ENCODE measurements around the gene TGFBR3L. TPM values are rescaled to one million over a fixed set of nuclear protein-coding genes. Genes with fewer than 3 reads are reported as not detected.

TGFBR3L gene
- polyA plus RNA-seq, 1 donor (not counting 4 experiments of a cell fraction or from before 2014, with no cell fraction given) = 0.28 TPM

- Histone ChIP-seq H3K79me2 (ENCODE audit: control insufficient read depth, insufficient read depth, low read length) (no peaks in the 10 kb centered on the region), H2AFZ (ENCODE audit: control insufficient read depth, low read length) (no peak overlapping the region), H3K9ac (ENCODE audit: control insufficient read depth, extremely low read depth, insufficient read depth, low read length) (no peak overlapping the region), H3K36me3 (ENCODE audit: control insufficient read depth in 2 of 2, extremely low read depth in 1 of 2, insufficient read depth in 2 of 2, low read length in 2 of 2) (peaks cover 4 to 5% of the 10 kb centered on the region in 2 experiments), H3K4me3 (ENCODE audit: control insufficient read depth in 2 of 3, extremely low read depth in 1 of 3, insufficient read depth in 2 of 3, low read depth in 1 of 3, low read length in 3 of 3) (no peak overlapping the region), H4K20me1 (ENCODE audit: control insufficient read depth, extremely low read depth, insufficient read depth, low read length) (no peaks in the 10 kb centered on the region), H3K27me3 (ENCODE audit: control insufficient read depth, extremely low read depth, insufficient read depth, low read length) (peaks cover 9% of the 10 kb centered on the region), H3K4me2 (ENCODE audit: control insufficient read depth, extremely low read depth, insufficient read depth, low read depth, low read length) (no peak overlapping the region), H3K9me1 (ENCODE audit: control insufficient read depth, extremely low read depth, insufficient read depth, low read length) (no peaks in the 10 kb centered on the region), H3K9me3 (ENCODE audit: control insufficient read depth, low read depth, low read length) (no peaks in the 10 kb centered on the region), H3K27ac (ENCODE audit: control insufficient read depth, insufficient read depth, low read length) (no peak overlapping the region), H3K4me1 (ENCODE audit: control insufficient read depth, extremely low read depth, insufficient read depth, low read length) (peaks cover 14% of the 10 kb centered on the region)
- DNase-seq (ENCODE audit: low read depth, low spot score) = no peak
- FAIRE-seq = no peak
- TF ChIP-seq EZH2 (IDR thresholded peaks at IDR 0.05; ENCODE audit: low read length) = no peak
- TF ChIP-seq, protein P1, sequence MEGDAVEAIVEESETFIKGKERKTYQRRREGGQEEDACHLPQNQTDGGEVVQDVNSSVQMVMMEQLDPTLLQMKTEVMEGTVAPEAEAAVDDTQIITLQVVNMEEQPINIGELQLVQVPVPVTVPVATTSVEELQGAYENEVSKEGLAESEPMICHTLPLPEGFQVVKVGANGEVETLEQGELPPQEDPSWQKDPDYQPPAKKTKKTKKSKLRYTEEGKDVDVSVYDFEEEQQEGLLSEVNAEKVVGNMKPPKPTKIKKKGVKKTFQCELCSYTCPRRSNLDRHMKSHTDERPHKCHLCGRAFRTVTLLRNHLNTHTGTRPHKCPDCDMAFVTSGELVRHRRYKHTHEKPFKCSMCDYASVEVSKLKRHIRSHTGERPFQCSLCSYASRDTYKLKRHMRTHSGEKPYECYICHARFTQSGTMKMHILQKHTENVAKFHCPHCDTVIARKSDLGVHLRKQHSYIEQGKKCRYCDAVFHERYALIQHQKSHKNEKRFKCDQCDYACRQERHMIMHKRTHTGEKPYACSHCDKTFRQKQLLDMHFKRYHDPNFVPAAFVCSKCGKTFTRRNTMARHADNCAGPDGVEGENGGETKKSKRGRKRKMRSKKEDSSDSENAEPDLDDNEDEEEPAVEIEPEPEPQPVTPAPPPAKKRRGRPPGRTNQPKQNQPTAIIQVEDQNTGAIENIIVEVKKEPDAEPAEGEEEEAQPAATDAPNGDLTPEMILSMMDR (optimal IDR thresholded peaks at IDR 0.05 in 1 of 3, IDR thresholded peaks at IDR 0.05 in 1 of 3, conservative IDR thresholded peaks at IDR 0.05 in 1 of 3; ENCODE audit: extremely low read depth in 1 of 3, insufficient read depth in 2 of 3, low read length in 3 of 3) = no peak
- dilution Hi-C loops (cut with MboI; ENCODE audit: extremely low pct_ligation_motif_present, low sequenced_read_pairs) = no loop called here
Observed at GRCh38 chr19:7921967-7922835, 7.6 kb downstream of the TGFBR3L start.

- Histone ChIP-seq H3K27ac (ENCODE audit: control insufficient read depth, insufficient read depth, low read length) (no peak overlapping the region), H4K20me1 (ENCODE audit: control insufficient read depth, extremely low read depth, insufficient read depth, low read length) (no peaks in the 10 kb centered on the region), H3K27me3 (ENCODE audit: control insufficient read depth, extremely low read depth, insufficient read depth, low read length) (peaks cover 4% of the 10 kb centered on the region), H3K9me3 (ENCODE audit: control insufficient read depth, low read depth, low read length) (no peaks in the 10 kb centered on the region), H3K9ac (ENCODE audit: control insufficient read depth, extremely low read depth, insufficient read depth, low read length) (no peak overlapping the region), H3K79me2 (ENCODE audit: control insufficient read depth, insufficient read depth, low read length) (no peaks in the 10 kb centered on the region), H3K4me3 (ENCODE audit: control insufficient read depth in 2 of 3, extremely low read depth in 1 of 3, insufficient read depth in 2 of 3, low read depth in 1 of 3, low read length in 3 of 3) (no peak overlapping the region), H3K4me1 (ENCODE audit: control insufficient read depth, extremely low read depth, insufficient read depth, low read length) (peaks cover 13% of the 10 kb centered on the region), H3K9me1 (ENCODE audit: control insufficient read depth, extremely low read depth, insufficient read depth, low read length) (no peaks in the 10 kb centered on the region), H2AFZ (ENCODE audit: control insufficient read depth, low read length) (no peak overlapping the region), H3K36me3 (ENCODE audit: control insufficient read depth in 2 of 2, extremely low read depth in 1 of 2, insufficient read depth in 2 of 2, low read length in 2 of 2) (peaks cover 4 to 5% of the 10 kb centered on the region in 2 experiments), H3K4me2 (ENCODE audit: control insufficient read depth, extremely low read depth, insufficient read depth, low read depth, low read length) (no peak overlapping the region)
- DNase-seq (ENCODE audit: low read depth, low spot score) = no peak
- no peak for TF ChIP-seq EZH2 (IDR thresholded peaks at IDR 0.05; ENCODE audit: low read length)
- TF ChIP-seq, protein P1 (optimal IDR thresholded peaks at IDR 0.05 in 1 of 3, IDR thresholded peaks at IDR 0.05 in 1 of 3, conservative IDR thresholded peaks at IDR 0.05 in 1 of 3; ENCODE audit: extremely low read depth in 1 of 3, insufficient read depth in 2 of 3, low read length in 3 of 3) = no peak
- no peak for FAIRE-seq
- dilution Hi-C loops (cut with MboI; ENCODE audit: extremely low pct_ligation_motif_present, low sequenced_read_pairs) = no loop called here
Observed at GRCh38 chr19:7922836-7923195, 8.2 kb downstream of the TGFBR3L start.

All from keratinocyte (primary cell).